ENCODE results near the gene MAT2A. TPM values are rescaled to one million over a fixed set of nuclear protein-coding genes. Genes with fewer than 3 reads are reported as not detected.
"Not testable (repeated sequence)": the region's sequence is repeated elsewhere in the genome, so short reads cannot be mapped to it uniquely, and the experiment has no call there.

MAT2A gene
- total and polyA plus RNA-seq, 2 donors (not counting 1 experiment from before 2014, with no cell fraction given), result 133 to 177 TPM

DNA sequence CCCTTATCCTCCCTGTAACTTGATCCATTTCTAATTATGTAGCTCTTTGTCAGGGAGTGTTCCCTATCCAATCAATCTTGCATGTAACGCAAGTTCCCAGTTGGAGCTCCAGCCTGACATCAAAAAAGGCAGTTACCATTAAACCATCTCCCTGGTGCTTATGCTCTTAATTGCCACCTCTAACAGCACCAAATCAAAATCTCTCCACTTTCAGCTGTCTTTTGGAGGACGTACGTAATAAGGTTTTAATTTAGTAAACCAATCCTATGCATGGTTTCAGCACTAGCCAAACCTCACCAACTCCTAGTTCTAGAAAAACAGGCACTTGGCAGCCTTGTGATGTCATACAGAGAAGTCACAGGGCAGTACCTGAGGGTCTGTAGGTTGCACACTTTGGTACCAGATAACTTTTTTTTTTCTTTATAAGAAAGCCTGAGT, 5.3 kb downstream of the MAT2A start:
- H3K36me3 ChIP-seq (replicated peaks in 1 of 2; ENCODE audit: control extremely low read depth in 1 of 2, control insufficient read depth in 1 of 2, extremely low read depth in 1 of 2, insufficient read depth in 2 of 2, low read length in 1 of 2), result peaks cover 10 to 51% of the 10 kb centered on the region in 2 experiments

DNA sequence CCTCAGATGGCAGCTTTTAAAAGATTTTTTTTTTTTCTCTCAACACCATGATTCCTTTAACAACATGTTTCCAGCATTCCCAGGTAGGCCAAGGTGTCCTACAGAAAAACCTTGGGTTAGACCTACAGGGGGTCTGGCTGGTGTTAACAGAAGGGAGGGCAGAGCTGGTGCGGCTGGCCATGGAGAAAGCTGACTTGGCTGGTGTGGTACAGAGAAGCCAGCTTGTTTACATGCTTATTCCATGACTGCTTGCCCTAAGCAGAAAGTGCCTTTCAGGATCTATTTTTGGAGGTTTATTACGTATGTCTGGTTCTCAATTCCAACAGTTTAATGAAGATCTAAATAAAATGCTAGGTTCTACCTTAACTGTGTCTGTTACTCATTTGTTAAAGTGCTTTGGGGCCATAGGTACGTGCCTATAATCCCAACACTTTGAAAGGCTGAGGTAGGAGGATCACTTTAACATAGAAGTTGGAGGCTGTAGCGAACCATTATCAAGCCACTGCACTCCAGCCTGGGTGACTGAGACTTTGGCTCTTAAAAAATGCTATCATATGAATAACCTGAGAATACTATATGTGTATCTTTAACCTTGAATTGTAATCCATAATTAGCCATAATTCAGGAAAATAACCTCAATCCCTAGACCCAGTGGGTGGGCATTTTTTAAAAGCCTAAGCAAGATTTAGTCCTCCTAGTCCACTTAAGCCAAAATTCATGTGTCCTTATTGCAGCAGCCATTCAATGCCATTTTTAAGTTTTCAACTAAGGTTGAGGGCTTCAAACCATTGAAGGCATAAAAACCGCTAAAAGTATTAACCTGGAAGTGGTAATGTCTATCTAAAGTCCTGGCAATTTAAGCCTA, 6.2 kb downstream of the MAT2A start:
- ATAC-seq (ENCODE audit: low read depth); H2AFZ ChIP-seq (ENCODE audit: insufficient read depth, low read depth, low read length, poor library complexity, severe bottlenecking); H3K4me3 Mint-ChIP-seq; H3K4me3 ChIP-seq (ENCODE audit: control extremely low read depth in 1 of 5, extremely low read depth in 1 of 5, insufficient read depth in 1 of 5, low read depth in 2 of 5, low read length in 4 of 5); H3K27ac ChIP-seq (ENCODE audit: low read length in 2 of 2); H3K9ac ChIP-seq (ENCODE audit: low read length); H3K27me3 Mint-ChIP-seq; H3K27ac Mint-ChIP-seq; H3K9me3 ChIP-seq (ENCODE audit: control extremely low read depth in 1 of 3, control insufficient read depth in 2 of 3, insufficient read depth in 1 of 3, low read length in 2 of 3); H3K4me2 ChIP-seq (replicated peaks; ENCODE audit: low read depth, low read length, poor library complexity, severe bottlenecking); H3K9me3 Mint-ChIP-seq (ENCODE audit: insufficient read depth); intact Hi-C loops (cut with micrococcal nuclease); DNase-seq; H3K27me3 ChIP-seq (replicated peaks in 1 of 4; ENCODE audit: control extremely low read depth in 1 of 4, control insufficient read depth in 3 of 4, insufficient read depth in 4 of 4, low read length in 3 of 4): not testable (repeated sequence)
- ChIA-PET POLR2A (interaction anchor here (0.6 to 0.7 kb wide), 2 partner anchors 10 to 124 kb away, joined by 3 to 4 read pairs; no protein-coding TSS in a partner anchor), CTCF (interaction anchor here (0.7 to 2.1 kb wide), 7 partner anchors 11 to 156 kb away, joined by 3 to 7 read pairs (median 3); no protein-coding TSS in a partner anchor)
- H3K4me1 Mint-ChIP-seq, result peaks cover 24% of the 10 kb centered on the region
- WGBS (ENCODE audit: insufficient coverage), result no CpG with 5 or more reads among the region's 5 CpGs
- H3K79me2 ChIP-seq (ENCODE audit: control insufficient read depth, insufficient read depth, low read length), result peaks cover 13% of the 10 kb centered on the region
- H4K20me1 ChIP-seq (ENCODE audit: control insufficient read depth, insufficient read depth, low read length, poor library complexity, severe bottlenecking), result peaks cover 15% of the 10 kb centered on the region
- H3K4me1 ChIP-seq (ENCODE audit: control insufficient read depth in 2 of 2, insufficient read depth in 2 of 2, low read length in 2 of 2), result peaks cover 14% of the 10 kb centered on the region in 2 donors
- H3K36me3 ChIP-seq (replicated peaks in 1 of 2; ENCODE audit: control extremely low read depth in 1 of 2, control insufficient read depth in 1 of 2, extremely low read depth in 1 of 2, insufficient read depth in 2 of 2, low read length in 1 of 2), result peaks cover 10 to 59% of the 10 kb centered on the region in 2 experiments

More for the DNA sequence above, 5.3 kb downstream of the MAT2A start:
- ChIA-PET CTCF (interaction anchor here (1.0 to 1.1 kb wide), 2 partner anchors 57 to 153 kb away, joined by 3 read pairs; no protein-coding TSS in a partner anchor), POLR2A (interaction anchor here (0.6 kb wide), 1 partner anchor 10 kb away, joined by 3 read pairs; no protein-coding TSS in a partner anchor)
- H3K9me3 Mint-ChIP-seq (ENCODE audit: insufficient read depth); H3K9ac ChIP-seq (ENCODE audit: low read length); H3K27me3 ChIP-seq (replicated peaks in 1 of 4; ENCODE audit: control extremely low read depth in 1 of 4, control insufficient read depth in 3 of 4, insufficient read depth in 4 of 4, low read length in 3 of 4); H2AFZ ChIP-seq (ENCODE audit: insufficient read depth, low read depth, low read length, poor library complexity, severe bottlenecking); H3K27ac Mint-ChIP-seq; H3K27me3 Mint-ChIP-seq; DNase-seq; H3K4me2 ChIP-seq (replicated peaks; ENCODE audit: low read depth, low read length, poor library complexity, severe bottlenecking); H3K4me3 ChIP-seq (ENCODE audit: control extremely low read depth in 1 of 5, extremely low read depth in 1 of 5, insufficient read depth in 1 of 5, low read depth in 2 of 5, low read length in 4 of 5); H3K9me3 ChIP-seq (ENCODE audit: control extremely low read depth in 1 of 3, control insufficient read depth in 2 of 3, insufficient read depth in 1 of 3, low read length in 2 of 3); intact Hi-C loops (cut with micrococcal nuclease); H3K4me3 Mint-ChIP-seq; ATAC-seq (ENCODE audit: low read depth); H3K27ac ChIP-seq (ENCODE audit: low read length in 2 of 2): not testable (repeated sequence)
- Histone ChIP-seq H3K4me1 (ENCODE audit: control insufficient read depth in 2 of 2, insufficient read depth in 2 of 2, low read length in 2 of 2) (peaks cover 16 to 19% of the 10 kb centered on the region in 2 donors), H4K20me1 (ENCODE audit: control insufficient read depth, insufficient read depth, low read length, poor library complexity, severe bottlenecking) (peaks cover 20% of the 10 kb centered on the region), H3K79me2 (ENCODE audit: control insufficient read depth, insufficient read depth, low read length) (peaks cover 21% of the 10 kb centered on the region)
- 100% methylated on average over 3 of the region's 3 CpGs for WGBS (ENCODE audit: insufficient coverage)
- peaks cover 30% of the 10 kb centered on the region for H3K4me1 Mint-ChIP-seq

All from B cell (primary cell).